ENCODE measurements around the gene ANKEF1.

GRCh38 chr20:10020937-10021336 is 13.8 kb upstream of the ANKEF1 start:
- TF ChIP-seq CTCF (conservative IDR thresholded peaks at IDR 0.05; ENCODE audit: low read length) (no peak), EZH2phosphoT487 (IDR thresholded peaks at IDR 0.05; ENCODE audit: borderline replicate concordance, low read depth, low read length) (no peak)
